Epithelial cell of proximal tubule (primary cell): ENCODE data around the gene INTS1. TPM values are rescaled to one million over a fixed set of nuclear protein-coding genes. Genes with fewer than 3 reads are reported as not detected.

ENCODE experiments used
- DNase-seq: peaks from one replicate; pipeline ENCODE4 v3.0.0-alpha.2; 2011; ENCODE audit warnings: low read depth
- H3K4me3 ChIP-seq: 2 replicates; pipeline ENCODE4 v1.5.1; 2011; ENCODE audit warnings: low read depth, mild to moderate bottlenecking, low read length
- total RNA-seq: library from RNA; depleted of rRNA; stranded (reverse); fragments of >200 nt; gene quantifications from 2 replicates; pipeline ENCODE4 v1.2.3, GENCODE V29; 2015
- TF ChIP-seq, protein P1 (sequence below): conservative IDR thresholded peaks from 2 replicates; pipeline ENCODE4 v1.5.1; 2012; ENCODE audit warnings: low read depth, mild to moderate bottlenecking, low read length

Gene INTS1
- total RNA-seq, 1 donor from 2014 or later = 88.2 TPM

DNA sequence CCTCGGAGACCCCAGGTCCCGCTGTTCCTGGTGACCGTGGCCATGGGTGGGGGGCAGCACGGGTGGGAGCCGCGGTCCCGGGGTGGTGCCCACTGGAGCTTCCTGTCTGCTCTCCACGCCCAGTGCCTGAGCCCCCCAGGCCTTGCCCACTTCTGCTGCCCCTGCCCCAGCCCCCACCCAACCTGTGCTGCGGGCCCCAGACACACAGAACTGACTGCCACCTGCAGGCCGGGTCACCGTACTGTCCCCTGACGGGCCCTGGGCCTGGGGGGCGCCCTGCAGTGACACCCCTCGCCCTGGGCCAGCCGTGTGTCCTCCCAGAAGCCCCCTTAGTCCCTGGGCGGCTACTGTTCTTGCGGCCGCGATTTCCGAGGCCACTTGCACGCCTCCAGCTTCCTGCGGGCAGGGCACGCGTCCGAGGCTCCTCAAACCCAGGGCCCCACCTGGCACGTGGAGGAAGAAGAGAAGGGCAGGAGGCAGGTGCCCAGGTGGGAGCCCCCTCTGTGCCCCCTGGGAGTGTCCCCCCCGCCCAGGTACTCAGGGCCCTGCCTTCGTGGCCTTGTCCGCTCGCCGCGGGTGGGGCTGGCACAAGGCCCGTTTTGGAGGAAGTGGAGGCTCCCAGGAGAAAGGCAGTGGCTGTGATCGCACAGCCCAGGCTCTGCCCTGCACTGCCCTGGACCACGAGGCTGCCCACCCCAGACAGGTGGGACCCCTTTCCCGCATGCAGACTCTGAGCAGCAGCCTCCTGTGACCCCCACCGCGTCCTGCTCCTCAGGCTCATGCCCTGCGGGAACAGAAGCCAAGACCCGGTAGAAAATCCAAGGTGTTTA, 41.4 kb upstream of the INTS1 start:
- H3K4me3 ChIP-seq = no peak overlapping the region
- TF ChIP-seq, protein P1, sequence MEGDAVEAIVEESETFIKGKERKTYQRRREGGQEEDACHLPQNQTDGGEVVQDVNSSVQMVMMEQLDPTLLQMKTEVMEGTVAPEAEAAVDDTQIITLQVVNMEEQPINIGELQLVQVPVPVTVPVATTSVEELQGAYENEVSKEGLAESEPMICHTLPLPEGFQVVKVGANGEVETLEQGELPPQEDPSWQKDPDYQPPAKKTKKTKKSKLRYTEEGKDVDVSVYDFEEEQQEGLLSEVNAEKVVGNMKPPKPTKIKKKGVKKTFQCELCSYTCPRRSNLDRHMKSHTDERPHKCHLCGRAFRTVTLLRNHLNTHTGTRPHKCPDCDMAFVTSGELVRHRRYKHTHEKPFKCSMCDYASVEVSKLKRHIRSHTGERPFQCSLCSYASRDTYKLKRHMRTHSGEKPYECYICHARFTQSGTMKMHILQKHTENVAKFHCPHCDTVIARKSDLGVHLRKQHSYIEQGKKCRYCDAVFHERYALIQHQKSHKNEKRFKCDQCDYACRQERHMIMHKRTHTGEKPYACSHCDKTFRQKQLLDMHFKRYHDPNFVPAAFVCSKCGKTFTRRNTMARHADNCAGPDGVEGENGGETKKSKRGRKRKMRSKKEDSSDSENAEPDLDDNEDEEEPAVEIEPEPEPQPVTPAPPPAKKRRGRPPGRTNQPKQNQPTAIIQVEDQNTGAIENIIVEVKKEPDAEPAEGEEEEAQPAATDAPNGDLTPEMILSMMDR = no peak
- no peak for DNase-seq

DNA sequence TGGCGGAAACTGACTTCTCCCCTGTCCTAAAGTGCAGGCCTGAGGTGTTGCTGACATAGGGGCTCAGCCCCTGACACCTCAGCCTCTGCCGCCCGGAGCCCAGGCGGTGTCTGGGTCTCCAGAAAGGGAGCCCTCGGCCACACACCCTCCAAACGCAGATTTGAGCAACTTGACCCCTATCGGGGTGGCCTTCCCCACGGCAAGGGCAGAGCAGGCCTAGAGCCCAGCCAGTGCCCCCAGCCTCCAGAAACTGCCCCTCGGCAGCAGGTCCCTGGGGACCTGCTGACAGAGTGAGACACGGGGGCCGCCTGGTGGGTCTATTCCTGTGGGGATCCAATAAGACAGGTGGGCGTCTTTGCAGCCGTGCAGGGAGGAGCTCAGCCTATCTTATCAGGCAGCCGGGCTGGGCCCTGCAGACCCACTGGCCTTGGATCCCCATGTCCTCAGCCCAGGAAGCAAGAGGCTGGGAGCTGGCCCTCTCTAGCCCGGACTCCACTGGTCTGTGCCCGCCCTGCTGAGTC, 40.8 kb upstream of the INTS1 start:
- H3K4me3 ChIP-seq = no peak overlapping the region
- TF ChIP-seq, protein P1 = no peak
- no peak for DNase-seq

DNA sequence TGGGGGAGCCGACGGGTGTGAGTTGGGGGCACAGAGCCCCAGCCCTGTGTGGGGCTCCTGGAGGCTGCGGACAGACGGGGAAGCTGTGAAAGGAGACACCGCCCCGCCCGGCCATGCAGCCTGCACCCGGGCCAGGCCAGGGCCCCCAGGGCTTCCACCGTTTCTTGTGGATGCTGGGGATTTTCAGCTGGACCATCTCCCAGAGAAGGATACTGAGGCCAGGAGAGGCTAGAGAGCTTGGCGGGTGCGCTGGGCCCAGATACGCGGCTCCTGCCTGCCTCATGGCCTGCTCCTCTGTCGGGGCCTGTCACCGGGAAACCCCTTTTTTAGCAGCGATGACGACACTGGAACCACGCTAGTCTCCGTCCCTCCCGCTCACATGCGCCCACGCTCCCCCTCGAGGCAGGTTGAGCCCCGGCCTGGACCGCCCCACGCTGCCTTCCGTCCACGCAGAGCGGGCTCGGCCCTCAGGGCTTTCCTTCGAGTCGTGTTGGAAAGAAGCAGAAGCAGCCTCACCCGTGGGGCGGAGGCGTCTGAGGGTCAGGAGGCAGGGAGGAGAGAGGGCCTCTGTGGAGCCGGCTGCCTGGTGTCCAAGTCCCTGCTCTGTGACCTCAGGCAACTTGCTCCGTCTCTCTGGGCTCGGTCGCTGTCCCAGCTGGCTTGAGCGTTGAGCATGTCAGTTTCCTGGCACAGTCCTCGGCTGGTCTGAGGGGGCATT, 40.1 kb upstream of the INTS1 start:
- DNase-seq = no peak
- no peak overlapping the region for H3K4me3 ChIP-seq
- TF ChIP-seq, protein P1 = no peak

DNA sequence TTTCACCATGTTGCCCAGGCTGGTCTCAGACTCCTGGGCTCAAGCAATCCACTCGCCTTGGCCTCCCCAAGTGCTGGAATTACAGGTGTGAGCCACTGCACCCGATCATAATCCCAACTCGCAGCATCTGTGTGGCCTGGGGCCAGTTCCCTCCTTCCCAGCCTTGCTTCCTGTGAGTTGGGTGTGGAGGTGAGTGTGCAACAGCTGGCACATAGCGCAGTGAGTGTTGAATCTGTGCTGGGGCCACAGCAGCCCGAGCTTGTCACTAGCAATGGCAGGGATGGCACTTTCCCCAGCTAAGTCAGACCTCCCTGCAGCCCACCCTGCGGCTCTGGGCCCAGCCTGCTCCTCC, 39.6 kb upstream of the INTS1 start:
- no peak overlapping the region for H3K4me3 ChIP-seq
- TF ChIP-seq, protein P1 = no peak
- no peak for DNase-seq

DNA sequence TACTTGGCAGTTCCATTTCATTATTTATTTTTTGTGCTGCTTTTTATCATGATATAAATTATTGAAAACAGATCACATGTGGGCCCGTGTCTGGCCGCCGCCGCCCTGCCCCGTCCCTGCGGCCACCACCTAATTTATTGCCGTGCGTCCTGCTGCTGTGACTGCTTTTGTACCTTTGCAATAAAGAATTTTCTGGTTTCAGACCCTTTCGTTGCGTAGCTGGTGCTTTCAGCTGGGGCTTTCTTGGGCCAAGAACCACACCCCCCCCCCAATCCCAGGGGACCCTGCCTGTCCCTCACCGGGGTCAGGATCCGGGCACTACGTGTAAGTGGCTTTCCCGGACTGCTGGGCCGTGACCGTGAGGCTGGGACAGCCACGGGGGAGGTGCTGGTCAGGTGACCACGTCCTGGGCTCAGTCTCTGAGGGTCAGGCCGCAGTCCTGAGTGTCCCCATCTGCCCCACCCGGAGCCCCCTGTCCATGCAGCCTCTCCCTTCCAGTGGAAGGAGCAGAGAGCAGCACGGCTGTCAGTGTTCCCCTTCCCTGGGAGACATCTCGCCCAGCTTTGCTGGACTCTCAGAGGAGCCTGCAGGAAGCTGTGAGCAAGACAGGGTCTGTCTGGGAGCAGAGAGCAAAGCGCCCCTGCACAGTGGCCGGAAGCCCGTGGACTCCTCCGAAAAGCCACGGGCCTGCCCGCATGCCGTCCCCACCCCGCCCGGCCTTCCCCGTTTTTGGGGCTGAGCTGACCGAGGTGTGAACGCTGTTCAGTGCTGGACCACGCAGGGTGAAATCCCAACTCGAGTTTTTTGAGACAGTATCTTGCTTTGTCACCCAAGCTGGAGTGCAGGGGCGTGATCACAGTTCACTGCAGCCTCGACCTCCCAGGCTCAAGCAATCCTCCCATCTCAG, 38.9 kb upstream of the INTS1 start:
- DNase-seq = no peak
- H3K4me3 ChIP-seq = no peak overlapping the region
- TF ChIP-seq, protein P1 = no peak

DNA sequence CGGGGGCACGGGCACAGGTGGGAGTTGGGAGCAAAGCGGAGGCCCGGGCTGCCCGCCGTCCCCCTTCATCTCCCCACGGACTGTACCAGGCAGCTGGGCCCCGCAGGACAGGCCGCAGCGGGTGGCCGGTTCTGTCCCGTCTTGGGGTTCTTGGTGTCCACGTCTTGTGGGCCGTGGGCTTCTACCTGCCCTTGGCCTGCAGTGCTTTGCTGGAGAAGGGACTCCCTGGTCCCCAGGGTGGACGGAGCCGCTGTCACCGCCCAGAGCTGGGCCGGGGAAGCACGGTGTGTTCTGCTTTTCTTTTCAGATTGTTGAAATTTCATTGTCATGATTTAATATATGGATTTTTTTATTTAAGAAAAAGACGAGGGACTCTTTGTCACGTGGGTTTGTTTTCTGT, 38.1 kb upstream of the INTS1 start:
- TF ChIP-seq, protein P1 = no peak
- no peak for DNase-seq
- no peak overlapping the region for H3K4me3 ChIP-seq
